ENCODE measurements around the gene CA10. TPM values are rescaled to one million over a fixed set of nuclear protein-coding genes. Genes with fewer than 3 reads are reported as not detected.
A peak's percentile ranks its signal among the peaks of the same experiment; 100 is the strongest.

Gene CA10
- total RNA-seq, 6 experiments from 2014 or later = not detected

GRCh38 chr17:52191491-52191890 is 33.0 kb upstream of the CA10 start:
- H3K27ac ChIP-seq = no peak overlapping the region
- H3K4me3 ChIP-seq = no peak overlapping the region
- intact Hi-C loops (cut with DNase I) = no loop called here
- no peaks in the 10 kb centered on the region for H3K9me3 ChIP-seq
- H3K4me1 ChIP-seq = no peaks in the 10 kb centered on the region
- WGBS (ENCODE audit: insufficient coverage, low coverage, low lambda C conversion rate, missing lambda C conversion rate) = 73% methylated on average over 2 of the region's 2 CpGs
- DNase-seq (no peak), ATAC-seq (no peak)
- TF ChIP-seq POLR2A (IDR thresholded peaks at IDR 0.05) (no peak), CTCF (IDR thresholded peaks at IDR 0.05) (no peak)
- no peaks in the 10 kb centered on the region for H3K27me3 ChIP-seq
- no peaks in the 10 kb centered on the region for H3K36me3 ChIP-seq

GRCh38 chr17:52181782-52182181 is 23.3 kb upstream of the CA10 start:
- no peaks in the 10 kb centered on the region for H3K27me3 ChIP-seq
- intact Hi-C loops (cut with DNase I) = no loop called here
- ATAC-seq (no peak), DNase-seq (no peak)
- no peak overlapping the region for H3K27ac ChIP-seq
- no peaks in the 10 kb centered on the region for H3K9me3 ChIP-seq
- H3K4me3 ChIP-seq = no peak overlapping the region
- TF ChIP-seq POLR2A (IDR thresholded peaks at IDR 0.05) (no peak), CTCF (IDR thresholded peaks at IDR 0.05) (no peak)
- 18% methylated on average over 3 of the region's 3 CpGs for WGBS (ENCODE audit: insufficient coverage, low coverage, low lambda C conversion rate, missing lambda C conversion rate)
- H3K4me1 ChIP-seq = no peaks in the 10 kb centered on the region
- no peaks in the 10 kb centered on the region for H3K36me3 ChIP-seq

GRCh38 chr17:52178012-52178411 is 19.5 kb upstream of the CA10 start:
- no peaks in the 10 kb centered on the region for H3K9me3 ChIP-seq
- no peaks in the 10 kb centered on the region for H3K36me3 ChIP-seq
- no peaks in the 10 kb centered on the region for H3K4me1 ChIP-seq
- DNase-seq (no peak), ATAC-seq (no peak)
- intact Hi-C loops (cut with DNase I) = loop anchor here in 1 of 2 donors (10.0 kb wide), 1 partner anchor 117 kb away; no protein-coding TSS in a partner anchor
- 26% methylated on average over 5 of the region's 5 CpGs for WGBS (ENCODE audit: insufficient coverage, low coverage, low lambda C conversion rate, missing lambda C conversion rate)
- TF ChIP-seq CTCF (IDR thresholded peaks at IDR 0.05) (no peak), POLR2A (IDR thresholded peaks at IDR 0.05) (no peak)
- H3K4me3 ChIP-seq = no peak overlapping the region
- H3K27me3 ChIP-seq = no peaks in the 10 kb centered on the region
- H3K27ac ChIP-seq = no peak overlapping the region

GRCh38 chr17:52170963-52171572 is 12.6 kb upstream of the CA10 start:
- intact Hi-C loops (cut with DNase I) = loop anchor here in 1 of 2 donors (10.0 kb wide), 1 partner anchor 124 kb away; no protein-coding TSS in a partner anchor
- TF ChIP-seq CTCF (IDR thresholded peaks at IDR 0.05) (peak; percentile 68 to 82 (median 71)), POLR2A (IDR thresholded peaks at IDR 0.05) (no peak)
- Histone ChIP-seq H3K36me3 (no peaks in the 10 kb centered on the region), H3K9me3 (no peaks in the 10 kb centered on the region), H3K4me3 (no peak overlapping the region), H3K4me1 (no peaks in the 10 kb centered on the region), H3K27ac (no peak overlapping the region), H3K27me3 (no peaks in the 10 kb centered on the region)
- peak in 2 of 3 donors; percentile 34 to 60 for DNase-seq
- ATAC-seq = peak; percentile 73 to 89 (median 80)
- 33% methylated on average over 1 of the region's 1 CpG for WGBS (ENCODE audit: insufficient coverage, low coverage, low lambda C conversion rate, missing lambda C conversion rate)

Data from right lobe of liver (tissue), 6 donors.